DND-41 (cell line): ENCODE results near the gene EBNA1BP2.

Experiments
- ATAC-seq: fragments of 200-7000 bp; cut with Tn5 transposase; 3 replicates; pipeline ENCODE4 v1.9.1; 2021; ENCODE audit warnings: low read depth; ENCODE audit not compliant: insufficient read depth
- DNase-seq: peaks from one replicate; pipeline ENCODE4 v3.0.0-alpha.2; 2020
- H2AFZ ChIP-seq: 2 replicates; pipeline ENCODE4 v1.6.0; 2012; ENCODE audit warnings: low read depth, low read length
- H3K27ac ChIP-seq: 2 replicates; pipeline ENCODE4 v1.5.1; 2012; ENCODE audit warnings: low read length, inconsistent platforms
- H3K27me3 ChIP-seq: fragments of 200-600 bp; sonication (generic); 2 replicates; pipeline ENCODE4 v1.6.0; 2012; ENCODE audit warnings: low read length, mild to moderate bottlenecking, inconsistent platforms; ENCODE audit not compliant: insufficient read depth, poor library complexity
- H3K36me3 ChIP-seq: 2 replicates; pipeline ENCODE4 v1.5.1; 2012; ENCODE audit warnings: low read length, inconsistent platforms; ENCODE audit not compliant: insufficient read depth
- H3K4me1 ChIP-seq: 2 replicates; pipeline ENCODE4 v1.5.1; 2012; ENCODE audit warnings: mild to moderate bottlenecking, low read length; ENCODE audit not compliant: insufficient read depth
- H3K4me2 ChIP-seq: 2 replicates; pipeline ENCODE4 v1.6.0; 2012; ENCODE audit warnings: mild to moderate bottlenecking, moderate library complexity, low read length, inconsistent platforms; ENCODE audit not compliant: insufficient read depth
- H3K4me3 ChIP-seq, 2 experiments: fragments of 200-600 bp in 1 of 2; shearing (Covaris generic) in 1 of 2; 2 replicates each; pipeline ENCODE4 v1.5.1; 2012 to 2016; ENCODE audit warnings: inconsistent platforms in 2 of 2, low read length in 2 of 2, mild to moderate bottlenecking in 2 of 2, low read depth in 1 of 2, moderate library complexity in 1 of 2
- H3K79me2 ChIP-seq: 2 replicates; pipeline ENCODE4 v1.6.0; 2012; ENCODE audit warnings: low read length, inconsistent platforms; ENCODE audit not compliant: insufficient read depth
- H3K9ac ChIP-seq: 2 replicates; pipeline ENCODE4 v1.6.0; 2012; ENCODE audit warnings: low read depth, mild to moderate bottlenecking, inconsistent platforms, low read length, moderate library complexity
- H3K9me3 ChIP-seq: 2 replicates; pipeline ENCODE4 v1.5.1; 2012; ENCODE audit warnings: low read length, moderate library complexity, mild to moderate bottlenecking, inconsistent platforms; ENCODE audit not compliant: insufficient read depth, severe bottlenecking
- H4K20me1 ChIP-seq: 2 replicates; pipeline ENCODE4 v1.6.0; 2012; ENCODE audit warnings: low read length; ENCODE audit not compliant: insufficient read depth
- EZH2 ChIP-seq: IDR thresholded peaks from 3 replicates; pipeline ENCODE4 v1.6.1; 2012; ENCODE audit warnings: borderline replicate concordance, low read depth, mild to moderate bottlenecking, moderate library complexity, low read length, inconsistent platforms; ENCODE audit not compliant: severe bottlenecking
- TF ChIP-seq, protein P1 (sequence below): IDR thresholded peaks from 2 replicates; pipeline ENCODE4 v1.5.1; 2012; ENCODE audit warnings: borderline replicate concordance, low read length, moderate library complexity, mild to moderate bottlenecking; ENCODE audit not compliant: poor library complexity, severe bottlenecking; ENCODE audit errors: extremely low read depth

Gene EBNA1BP2

GRCh38 chr1:43147625-43148327 is 24.3 kb downstream of the EBNA1BP2 start:
- H3K4me3 ChIP-seq: no peak overlapping the region
- TF ChIP-seq, protein P1, sequence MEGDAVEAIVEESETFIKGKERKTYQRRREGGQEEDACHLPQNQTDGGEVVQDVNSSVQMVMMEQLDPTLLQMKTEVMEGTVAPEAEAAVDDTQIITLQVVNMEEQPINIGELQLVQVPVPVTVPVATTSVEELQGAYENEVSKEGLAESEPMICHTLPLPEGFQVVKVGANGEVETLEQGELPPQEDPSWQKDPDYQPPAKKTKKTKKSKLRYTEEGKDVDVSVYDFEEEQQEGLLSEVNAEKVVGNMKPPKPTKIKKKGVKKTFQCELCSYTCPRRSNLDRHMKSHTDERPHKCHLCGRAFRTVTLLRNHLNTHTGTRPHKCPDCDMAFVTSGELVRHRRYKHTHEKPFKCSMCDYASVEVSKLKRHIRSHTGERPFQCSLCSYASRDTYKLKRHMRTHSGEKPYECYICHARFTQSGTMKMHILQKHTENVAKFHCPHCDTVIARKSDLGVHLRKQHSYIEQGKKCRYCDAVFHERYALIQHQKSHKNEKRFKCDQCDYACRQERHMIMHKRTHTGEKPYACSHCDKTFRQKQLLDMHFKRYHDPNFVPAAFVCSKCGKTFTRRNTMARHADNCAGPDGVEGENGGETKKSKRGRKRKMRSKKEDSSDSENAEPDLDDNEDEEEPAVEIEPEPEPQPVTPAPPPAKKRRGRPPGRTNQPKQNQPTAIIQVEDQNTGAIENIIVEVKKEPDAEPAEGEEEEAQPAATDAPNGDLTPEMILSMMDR: no peak
- TF ChIP-seq EZH2: no peak
- DNase-seq (no peak), ATAC-seq (no peak)
- no peaks in the 10 kb centered on the region for H4K20me1 ChIP-seq
- H3K27me3 ChIP-seq: peaks cover 28% of the 10 kb centered on the region
- H3K4me2 ChIP-seq: no peak overlapping the region
- H3K79me2 ChIP-seq: no peaks in the 10 kb centered on the region
- no peaks in the 10 kb centered on the region for H3K4me1 ChIP-seq
- H3K9me3 ChIP-seq: no peaks in the 10 kb centered on the region
- H3K27ac ChIP-seq: no peak overlapping the region
- no peak overlapping the region for H2AFZ ChIP-seq
- H3K36me3 ChIP-seq: no peaks in the 10 kb centered on the region
- no peak overlapping the region for H3K9ac ChIP-seq

- Histone ChIP-seq H3K4me1 (no peaks in the 10 kb centered on the region), H3K79me2 (no peaks in the 10 kb centered on the region), H3K4me3 (no peak overlapping the region), H3K27ac (no peak overlapping the region), H3K9me3 (peaks cover 3% of the 10 kb centered on the region), H4K20me1 (no peaks in the 10 kb centered on the region), H2AFZ (no peak overlapping the region), H3K4me2 (no peak overlapping the region), H3K9ac (no peak overlapping the region), H3K27me3 (peaks cover 19% of the 10 kb centered on the region), H3K36me3 (no peaks in the 10 kb centered on the region)
- DNase-seq: no peak
- no peak for ATAC-seq
- TF ChIP-seq, protein P1: no peak
- no peak for TF ChIP-seq EZH2
Observed at GRCh38 chr1:43144237-43144636, 27.9 kb downstream of the EBNA1BP2 start.

- Histone ChIP-seq H3K79me2 (no peaks in the 10 kb centered on the region), H3K4me3 (no peak overlapping the region), H3K4me1 (no peaks in the 10 kb centered on the region), H3K9ac (no peak overlapping the region), H3K36me3 (no peaks in the 10 kb centered on the region), H3K27me3 (peaks cover 19% of the 10 kb centered on the region), H3K27ac (no peak overlapping the region), H4K20me1 (no peaks in the 10 kb centered on the region), H3K4me2 (no peak overlapping the region), H3K9me3 (peaks cover 3% of the 10 kb centered on the region), H2AFZ (no peak overlapping the region)
- DNase-seq: no peak
- no peak for ATAC-seq
- no peak for TF ChIP-seq EZH2
- TF ChIP-seq, protein P1: peak; percentile 48
Observed at GRCh38 chr1:43143441-43143888, 28.6 kb downstream of the EBNA1BP2 start.
